ENCODE results near the gene BLACAT1. TPM values are rescaled to one million over a fixed set of nuclear protein-coding genes. Genes with fewer than 3 reads are reported as not detected.

BLACAT1 gene
- total and polyA plus RNA-seq, 9 of the 15 experiments (the other 6 are each of a cell fraction or from before 2014, with no cell fraction given) = 0.10 to 5.9 (median 0.73) TPM

- Histone ChIP-seq H3K36me3 (ENCODE audit: control insufficient read depth, insufficient read depth, low read length) (no peaks in the 10 kb centered on the region), H3K27me3 (ENCODE audit: control insufficient read depth in 2 of 2, insufficient read depth in 2 of 2, low read length in 2 of 2) (peaks cover 0 to 3% of the 10 kb centered on the region in 2 experiments; a peak in 2 of 5 replicates), H3K27ac (ENCODE audit: extremely low read depth, low read depth, low read length) (no peak overlapping the region), H3K9me3 (replicated peaks; ENCODE audit: control insufficient read depth, insufficient read depth, low read depth, low read length) (no peaks in the 10 kb centered on the region), H4K20me1 (replicated peaks; ENCODE audit: control insufficient read depth, insufficient read depth, low read length) (no peaks in the 10 kb centered on the region), H2AFZ (ENCODE audit: low read depth, low read length) (no peak overlapping the region), H3K9ac (ENCODE audit: insufficient read depth in 1 of 2, low read depth in 2 of 2, low read length in 2 of 2) (no peak overlapping the region; a peak in 1 of 4 replicates), H3K4me2 (ENCODE audit: insufficient read depth, low read length) (no peak overlapping the region), H3K4me3 (no peak overlapping the region), H3K79me2 (ENCODE audit: control insufficient read depth, insufficient read depth, low read length) (no peaks in the 10 kb centered on the region), H3K9me1 (ENCODE audit: control insufficient read depth, insufficient read depth, low read length) (no peaks in the 10 kb centered on the region), H3K4me1 (replicated peaks in 1 of 2; ENCODE audit: control insufficient read depth in 2 of 2, insufficient read depth in 2 of 2, low read length in 2 of 2) (peaks cover 19 to 32% of the 10 kb centered on the region in 2 experiments)
- ATAC-seq = no peak
- 35% methylated on average over 12 of the region's 12 CpGs for WGBS (ENCODE audit: insufficient coverage, low coverage, missing lambda C conversion rate)
- ChIA-PET POLR2A (interaction anchor here (0.8 to 1.5 kb wide), 3 partner anchors 9 to 11 kb away, joined by 3 to 4 read pairs (median 3); no protein-coding TSS in a partner anchor), CTCF (ENCODE audit: low intra/inter-chr PET ratio) (no interaction called here)
- no peak for DNase-seq (ENCODE audit: extremely low read depth in 1 of 4, low spot score in 3 of 4)
- in situ Hi-C loops (cut with MboI) = no loop called here
- no peak for FAIRE-seq
- TF ChIP-seq TFAP4 (CRISPR knock-in tag; IDR thresholded peaks at IDR 0.05; ENCODE audit: borderline replicate concordance) (no peak), ZNF778 (CRISPR knock-in tag; IDR thresholded peaks at IDR 0.05) (no peak), FOXP1 (CRISPR knock-in tag; IDR thresholded peaks at IDR 0.05) (no peak), ZNF121 (CRISPR knock-in tag; conservative IDR thresholded peaks at IDR 0.05) (no peak), ZNF324 (CRISPR knock-in tag; IDR thresholded peaks at IDR 0.05) (no peak), CBX2 (IDR thresholded peaks at IDR 0.05; ENCODE audit: insufficient read depth, low read length, poor library complexity, severe bottlenecking) (no peak), ZNF444 (CRISPR knock-in tag; IDR thresholded peaks at IDR 0.05) (no peak), MBD2 (IDR thresholded peaks at IDR 0.05; ENCODE audit: borderline replicate concordance, low read depth) (no peak)
- TF ChIP-seq, protein P1, sequence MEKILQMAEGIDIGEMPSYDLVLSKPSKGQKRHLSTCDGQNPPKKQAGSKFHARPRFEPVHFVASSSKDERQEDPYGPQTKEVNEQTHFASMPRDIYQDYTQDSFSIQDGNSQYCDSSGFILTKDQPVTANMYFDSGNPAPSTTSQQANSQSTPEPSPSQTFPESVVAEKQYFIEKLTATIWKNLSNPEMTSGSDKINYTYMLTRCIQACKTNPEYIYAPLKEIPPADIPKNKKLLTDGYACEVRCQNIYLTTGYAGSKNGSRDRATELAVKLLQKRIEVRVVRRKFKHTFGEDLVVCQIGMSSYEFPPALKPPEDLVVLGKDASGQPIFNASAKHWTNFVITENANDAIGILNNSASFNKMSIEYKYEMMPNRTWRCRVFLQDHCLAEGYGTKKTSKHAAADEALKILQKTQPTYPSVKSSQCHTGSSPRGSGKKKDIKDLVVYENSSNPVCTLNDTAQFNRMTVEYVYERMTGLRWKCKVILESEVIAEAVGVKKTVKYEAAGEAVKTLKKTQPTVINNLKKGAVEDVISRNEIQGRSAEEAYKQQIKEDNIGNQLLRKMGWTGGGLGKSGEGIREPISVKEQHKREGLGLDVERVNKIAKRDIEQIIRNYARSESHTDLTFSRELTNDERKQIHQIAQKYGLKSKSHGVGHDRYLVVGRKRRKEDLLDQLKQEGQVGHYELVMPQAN (IDR thresholded peaks at IDR 0.05; ENCODE audit: borderline replicate concordance) = no peak
- TF ChIP-seq, protein P2, sequence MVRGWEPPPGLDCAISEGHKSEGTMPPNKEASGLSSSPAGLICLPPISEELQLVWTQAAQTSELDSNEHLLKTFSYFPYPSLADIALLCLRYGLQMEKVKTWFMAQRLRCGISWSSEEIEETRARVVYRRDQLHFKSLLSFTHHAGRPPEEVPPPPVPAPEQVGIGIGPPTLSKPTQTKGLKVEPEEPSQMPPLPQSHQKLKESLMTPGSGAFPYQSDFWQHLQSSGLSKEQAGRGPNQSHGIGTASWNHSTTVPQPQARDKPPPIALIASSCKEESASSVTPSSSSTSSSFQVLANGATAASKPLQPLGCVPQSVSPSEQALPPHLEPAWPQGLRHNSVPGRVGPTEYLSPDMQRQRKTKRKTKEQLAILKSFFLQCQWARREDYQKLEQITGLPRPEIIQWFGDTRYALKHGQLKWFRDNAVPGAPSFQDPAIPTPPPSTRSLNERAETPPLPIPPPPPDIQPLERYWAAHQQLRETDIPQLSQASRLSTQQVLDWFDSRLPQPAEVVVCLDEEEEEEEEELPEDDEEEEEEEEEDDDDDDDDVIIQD (CRISPR knock-in tag; IDR thresholded peaks at IDR 0.05) = no peak
- TF ChIP-seq, protein P3, sequence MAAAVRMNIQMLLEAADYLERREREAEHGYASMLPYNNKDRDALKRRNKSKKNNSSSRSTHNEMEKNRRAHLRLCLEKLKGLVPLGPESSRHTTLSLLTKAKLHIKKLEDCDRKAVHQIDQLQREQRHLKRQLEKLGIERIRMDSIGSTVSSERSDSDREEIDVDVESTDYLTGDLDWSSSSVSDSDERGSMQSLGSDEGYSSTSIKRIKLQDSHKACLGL (CRISPR knock-in tag; IDR thresholded peaks at IDR 0.05; ENCODE audit: borderline replicate concordance, poor library complexity, severe bottlenecking) = no peak
- no TSS peak for BruUV-seq (replicated peaks)
- intact Hi-C loops (cut with micrococcal nuclease) = no loop called here
Measured at GRCh38 chr1:205442051-205442725, 13.7 kb downstream of the BLACAT1 start.
